Hematopoietic multipotent progenitor cell treated with erythropoietin and hydrocortisone succinate and interleukin-3 and kit ligand, for 6 days (in vitro differentiated cells): ENCODE results near the gene VKORC1L1.
A peak's percentile ranks its signal among the peaks of the same experiment; 100 is the strongest.
"Not testable (repeated sequence)": the region's sequence is repeated elsewhere in the genome, so short reads cannot be mapped to it uniquely, and the experiment has no call there.

Source experiments
- DNase-seq: peaks from one replicate; pipeline ENCODE4 v3.0.0-alpha.2; 2015

VKORC1L1 gene

GRCh38 chr7:65979583-65980477, 107.0 kb downstream of the VKORC1L1 start:
- DNase-seq = no peak

- peak; percentile 85 for DNase-seq
These were observed 107.8 kb downstream of the VKORC1L1 start for GRCh38 chr7:65980478-65981250.

- peak; percentile 97 for DNase-seq
These were observed 109.3 kb downstream of the VKORC1L1 start, which contains the start of gene GUSB for GRCh38 chr7:65981965-65982792. GUSB (minus strand) TSS chr7:65982213; CDS start chr7:65982183, 30 bp downstream.

- no peak for DNase-seq
These were observed 111.2 kb downstream of the VKORC1L1 start for GRCh38 chr7:65983965-65984658.

GRCh38 chr7:65988084-65988483, 115.2 kb downstream of the VKORC1L1 start:
- DNase-seq = peak; percentile 59

- not testable (repeated sequence) for DNase-seq
These were observed 115.6 kb downstream of the VKORC1L1 start for GRCh38 chr7:65988503-65988902.

GRCh38 chr7:65989694-65990080, 116.8 kb downstream of the VKORC1L1 start:
- no peak for DNase-seq

- DNase-seq = not testable (repeated sequence)
These were observed 119.0 kb downstream of the VKORC1L1 start for GRCh38 chr7:65991829-65992228.

GRCh38 chr7:65992526-65992925, 119.7 kb downstream of the VKORC1L1 start:
- DNase-seq = no peak

GRCh38 chr7:65994984-65995383, 122.1 kb downstream of the VKORC1L1 start:
- DNase-seq = not testable (repeated sequence)

GRCh38 chr7:66000823-66001417, 128.0 kb downstream of the VKORC1L1 start:
- not testable (repeated sequence) for DNase-seq

- not testable (repeated sequence) for DNase-seq
These were observed 132.3 kb downstream of the VKORC1L1 start for GRCh38 chr7:66005115-66005671.

GRCh38 chr7:66007232-66007631, 134.4 kb downstream of the VKORC1L1 start:
- no peak for DNase-seq
